GM23338 (cell line): ENCODE measurements around the gene GNG7. TPM values are rescaled to one million over a fixed set of nuclear protein-coding genes. Genes with fewer than 3 reads are reported as not detected.

Experiments
- ATAC-seq: fragments of 200-7000 bp; cut with Tn5 transposase; 3 replicates; pipeline ENCODE4 v1.9.1; 2020
- DNase-seq: peaks from one replicate; pipeline ENCODE4 v3.0.0-alpha.2; 2015; ENCODE audit warnings: low spot score
- H2AFZ ChIP-seq: fragments of 200-600 bp; sonication (generic); 2 replicates; pipeline ENCODE4 v1.8.0; 2016; ENCODE audit warnings: antibody characterized with exemption, mild to moderate bottlenecking, moderate library complexity
- H3F3A ChIP-seq: fragments of 200-600 bp; sonication (generic); replicated peaks from 2 replicates; pipeline ENCODE4 v1.8.0; 2017; ENCODE audit warnings: antibody characterized with exemption, mixed run types, low read depth
- H3K27ac ChIP-seq: fragments of 200-600 bp; sonication (generic); 2 replicates; pipeline ENCODE4 v1.6.1; 2016; ENCODE audit warnings: low read depth
- H3K27me3 ChIP-seq: fragments of 200-600 bp; sonication (generic); 2 replicates; pipeline ENCODE4 v1.8.0; 2016; ENCODE audit warnings: mild to moderate bottlenecking, mixed run types, moderate library complexity; ENCODE audit not compliant: insufficient read depth
- H3K36me3 ChIP-seq: fragments of 200-600 bp; sonication (generic); 2 replicates; pipeline ENCODE4 v1.8.0; 2016; ENCODE audit warnings: mild to moderate bottlenecking; ENCODE audit not compliant: insufficient read depth
- H3K4me1 ChIP-seq: fragments of 200-600 bp; sonication (generic); 2 replicates; pipeline ENCODE4 v1.8.0; 2016; ENCODE audit warnings: mild to moderate bottlenecking, moderate library complexity; ENCODE audit not compliant: insufficient read depth
- H3K4me2 ChIP-seq: fragments of 200-600 bp; sonication (generic); 2 replicates; pipeline ENCODE4 v1.7.1; 2017; ENCODE audit warnings: mixed run types
- H3K4me3 ChIP-seq: fragments of 200-600 bp; sonication (generic); 2 replicates; pipeline ENCODE4 v1.6.1; 2016; ENCODE audit warnings: mixed run types
- H3K79me2 ChIP-seq: fragments of 200-600 bp; sonication (generic); replicated peaks from 2 replicates; pipeline ENCODE4 v1.8.0; 2017; ENCODE audit warnings: mild to moderate bottlenecking; ENCODE audit not compliant: insufficient read depth
- H3K9me2 ChIP-seq: fragments of 200-600 bp; sonication (generic); 2 replicates; pipeline ENCODE4 v1.8.0; 2017; ENCODE audit not compliant: insufficient read depth
- H4K20me1 ChIP-seq: fragments of 200-600 bp; sonication (generic); replicated peaks from 2 replicates; pipeline ENCODE4 v1.8.0; 2017; ENCODE audit warnings: mild to moderate bottlenecking; ENCODE audit not compliant: insufficient read depth
- H3K27ac Mint-ChIP-seq: 2 replicates; pipeline ENCODE4 v1.8.0; 2020; ENCODE audit warnings: inconsistent platforms, mild to moderate bottlenecking, moderate library complexity, mixed read lengths
- H3K27me3 Mint-ChIP-seq: 3 replicates; pipeline ENCODE4 v1.8.0; 2022; ENCODE audit warnings: low read depth, mild to moderate bottlenecking, moderate library complexity, mixed read lengths, inconsistent platforms; ENCODE audit not compliant: insufficient read depth, poor library complexity
- H3K36me3 Mint-ChIP-seq: 3 replicates; pipeline ENCODE4 v1.8.0; 2021; ENCODE audit warnings: low read depth, mild to moderate bottlenecking, inconsistent platforms, moderate library complexity, mixed read lengths
- H3K4me1 Mint-ChIP-seq: 3 replicates; pipeline ENCODE4 v1.8.0; 2020; ENCODE audit warnings: mild to moderate bottlenecking, inconsistent platforms, mixed read lengths
- H3K4me3 Mint-ChIP-seq: 3 replicates; pipeline ENCODE4 v1.8.0; 2021; ENCODE audit warnings: moderate library complexity, mild to moderate bottlenecking, inconsistent platforms, mixed read lengths
- H3K9me3 Mint-ChIP-seq: 3 replicates; pipeline ENCODE4 v1.8.0; 2020; ENCODE audit warnings: moderate library complexity, mild to moderate bottlenecking, inconsistent platforms, mixed read lengths
- CREB1 ChIP-seq: fragments of 250-450 bp; sonication (Bioruptor Pico); IDR thresholded peaks from 2 replicates; pipeline ENCODE4 v1.5.0; 2020; ENCODE audit warnings: low read depth, mild to moderate bottlenecking, moderate library complexity
- EZH2phosphoT487 ChIP-seq: fragments of 200-600 bp; sonication (generic); IDR thresholded peaks from one replicate; pipeline ENCODE4 v1.8.1; 2018; ENCODE audit warnings: antibody characterized with exemption; ENCODE audit not compliant: unreplicated experiment
- JUNB ChIP-seq: IDR thresholded peaks from one replicate; pipeline ENCODE4 v1.6.1; 2016; ENCODE audit warnings: antibody characterized with exemption; ENCODE audit not compliant: unreplicated experiment
- POLR2AphosphoS5 ChIP-seq: IDR thresholded peaks from 2 replicates; pipeline ENCODE4 v1.6.1; 2016; ENCODE audit warnings: antibody characterized with exemption, low read depth
- ZNF114 ChIP-seq: fragments of 250-450 bp; sonication (Bioruptor Pico); IDR thresholded peaks from 2 replicates; pipeline ENCODE4 v1.5.0; 2020; ENCODE audit warnings: mild to moderate bottlenecking, moderate library complexity
- ZNF331 ChIP-seq: fragments of 250-450 bp; sonication (Bioruptor Pico); IDR thresholded peaks from 2 replicates; pipeline ENCODE4 v1.5.0; 2020; ENCODE audit warnings: low read depth, mild to moderate bottlenecking, moderate library complexity
- polyA plus RNA-seq: library from polyadenylated mRNA; unstranded; fragments of >200 nt; fragmentation: Nextera tagmentation; extraction: Ambion mirVana; gene quantifications from 2 replicates; pipeline ENCODE4 v1.2.1, GENCODE V29; 2016
- total RNA-seq: library from RNA; depleted of rRNA; stranded (reverse); fragments of >200 nt; shearing (Covaris generic); gene quantifications from 2 replicates; pipeline ENCODE4 v1.2.3, GENCODE V29; 2014
- TF ChIP-seq, protein P1 (sequence below): fragments of 250-450 bp; sonication (Bioruptor Pico); IDR thresholded peaks from 2 replicates; pipeline ENCODE4 v1.5.0; 2020; ENCODE audit warnings: mild to moderate bottlenecking, moderate library complexity

GNG7 gene
- total and polyA plus RNA-seq, 2 experiments from 2014 or later, result 5.1 to 5.4 TPM

DNA sequence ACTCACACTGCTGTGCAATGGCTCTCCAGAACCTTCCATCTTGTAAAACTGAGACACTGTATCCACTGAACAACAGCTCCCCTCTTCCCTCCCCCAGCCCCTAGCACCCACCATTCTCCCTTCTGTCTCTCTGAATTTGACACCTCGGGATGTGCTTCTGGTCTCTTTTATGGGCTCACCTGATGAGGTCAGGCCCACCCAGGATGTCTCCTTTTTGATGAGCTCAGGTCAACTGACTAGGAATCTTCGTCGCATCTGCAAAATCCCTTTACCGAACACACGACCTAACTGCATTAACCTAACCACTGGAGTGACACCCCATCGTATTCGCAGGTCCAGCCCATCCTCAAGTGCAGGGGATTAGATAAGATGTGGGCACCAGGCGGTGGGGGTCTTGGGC is 73.9 kb downstream of the GNG7 start:
- no peaks in the 10 kb centered on the region for H3K4me1 Mint-ChIP-seq

More for the DNA sequence above, 73.9 kb downstream of the GNG7 start:
- H3K9me2 ChIP-seq, result no peaks in the 10 kb centered on the region
- no peaks in the 10 kb centered on the region for H3F3A ChIP-seq
- TF ChIP-seq POLR2AphosphoS5 (no peak), ZNF331 (no peak), EZH2phosphoT487 (no peak), ZNF114 (no peak), CREB1 (no peak), JUNB (no peak)
- TF ChIP-seq, protein P1, sequence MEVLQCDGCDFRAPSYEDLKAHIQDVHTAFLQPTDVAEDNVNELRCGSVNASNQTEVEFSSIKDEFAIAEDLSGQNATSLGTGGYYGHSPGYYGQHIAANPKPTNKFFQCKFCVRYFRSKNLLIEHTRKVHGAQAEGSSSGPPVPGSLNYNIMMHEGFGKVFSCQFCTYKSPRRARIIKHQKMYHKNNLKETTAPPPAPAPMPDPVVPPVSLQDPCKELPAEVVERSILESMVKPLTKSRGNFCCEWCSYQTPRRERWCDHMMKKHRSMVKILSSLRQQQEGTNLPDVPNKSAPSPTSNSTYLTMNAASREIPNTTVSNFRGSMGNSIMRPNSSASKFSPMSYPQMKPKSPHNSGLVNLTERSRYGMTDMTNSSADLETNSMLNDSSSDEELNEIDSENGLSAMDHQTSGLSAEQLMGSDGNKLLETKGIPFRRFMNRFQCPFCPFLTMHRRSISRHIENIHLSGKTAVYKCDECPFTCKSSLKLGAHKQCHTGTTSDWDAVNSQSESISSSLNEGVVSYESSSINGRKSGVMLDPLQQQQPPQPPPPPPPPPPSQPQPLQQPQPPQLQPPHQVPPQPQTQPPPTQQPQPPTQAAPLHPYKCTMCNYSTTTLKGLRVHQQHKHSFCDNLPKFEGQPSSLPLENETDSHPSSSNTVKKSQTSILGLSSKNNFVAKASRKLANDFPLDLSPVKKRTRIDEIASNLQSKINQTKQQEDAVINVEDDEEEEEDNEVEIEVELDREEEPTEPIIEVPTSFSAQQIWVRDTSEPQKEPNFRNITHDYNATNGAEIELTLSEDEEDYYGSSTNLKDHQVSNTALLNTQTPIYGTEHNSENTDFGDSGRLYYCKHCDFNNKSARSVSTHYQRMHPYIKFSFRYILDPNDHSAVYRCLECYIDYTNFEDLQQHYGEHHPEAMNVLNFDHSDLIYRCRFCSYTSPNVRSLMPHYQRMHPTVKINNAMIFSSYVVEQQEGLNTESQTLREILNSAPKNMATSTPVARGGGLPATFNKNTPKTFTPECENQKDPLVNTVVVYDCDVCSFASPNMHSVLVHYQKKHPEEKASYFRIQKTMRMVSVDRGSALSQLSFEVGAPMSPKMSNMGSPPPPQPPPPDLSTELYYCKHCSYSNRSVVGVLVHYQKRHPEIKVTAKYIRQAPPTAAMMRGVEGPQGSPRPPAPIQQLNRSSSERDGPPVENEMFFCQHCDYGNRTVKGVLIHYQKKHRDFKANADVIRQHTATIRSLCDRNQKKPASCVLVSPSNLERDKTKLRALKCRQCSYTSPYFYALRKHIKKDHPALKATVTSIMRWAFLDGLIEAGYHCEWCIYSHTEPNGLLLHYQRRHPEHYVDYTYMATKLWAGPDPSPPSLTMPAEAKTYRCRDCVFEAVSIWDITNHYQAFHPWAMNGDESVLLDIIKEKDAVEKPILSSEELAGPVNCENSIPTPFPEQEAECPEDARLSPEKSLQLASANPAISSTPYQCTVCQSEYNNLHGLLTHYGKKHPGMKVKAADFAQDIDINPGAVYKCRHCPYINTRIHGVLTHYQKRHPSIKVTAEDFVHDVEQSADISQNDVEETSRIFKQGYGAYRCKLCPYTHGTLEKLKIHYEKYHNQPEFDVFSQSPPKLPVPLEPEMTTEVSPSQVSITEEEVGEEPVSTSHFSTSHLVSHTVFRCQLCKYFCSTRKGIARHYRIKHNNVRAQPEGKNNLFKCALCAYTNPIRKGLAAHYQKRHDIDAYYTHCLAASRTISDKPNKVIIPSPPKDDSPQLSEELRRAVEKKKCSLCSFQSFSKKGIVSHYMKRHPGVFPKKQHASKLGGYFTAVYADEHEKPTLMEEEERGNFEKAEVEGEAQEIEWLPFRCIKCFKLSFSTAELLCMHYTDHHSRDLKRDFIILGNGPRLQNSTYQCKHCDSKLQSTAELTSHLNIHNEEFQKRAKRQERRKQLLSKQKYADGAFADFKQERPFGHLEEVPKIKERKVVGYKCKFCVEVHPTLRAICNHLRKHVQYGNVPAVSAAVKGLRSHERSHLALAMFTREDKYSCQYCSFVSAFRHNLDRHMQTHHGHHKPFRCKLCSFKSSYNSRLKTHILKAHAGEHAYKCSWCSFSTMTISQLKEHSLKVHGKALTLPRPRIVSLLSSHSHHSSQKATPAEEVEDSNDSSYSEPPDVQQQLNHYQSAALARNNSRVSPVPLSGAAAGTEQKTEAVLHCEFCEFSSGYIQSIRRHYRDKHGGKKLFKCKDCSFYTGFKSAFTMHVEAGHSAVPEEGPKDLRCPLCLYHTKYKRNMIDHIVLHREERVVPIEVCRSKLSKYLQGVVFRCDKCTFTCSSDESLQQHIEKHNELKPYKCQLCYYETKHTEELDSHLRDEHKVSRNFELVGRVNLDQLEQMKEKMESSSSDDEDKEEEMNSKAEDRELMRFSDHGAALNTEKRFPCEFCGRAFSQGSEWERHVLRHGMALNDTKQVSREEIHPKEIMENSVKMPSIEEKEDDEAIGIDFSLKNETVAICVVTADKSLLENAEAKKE, result no peak
- H2AFZ ChIP-seq, result no peak overlapping the region
- no peak overlapping the region for H3K27ac Mint-ChIP-seq
- no peak overlapping the region for H3K4me3 Mint-ChIP-seq
- no peaks in the 10 kb centered on the region for H3K79me2 ChIP-seq
- H3K9me3 Mint-ChIP-seq, result peaks cover 24% of the 10 kb centered on the region
- no peak overlapping the region for H3K27ac ChIP-seq
- DNase-seq (no peak), ATAC-seq (no peak)
- H3K27me3 ChIP-seq, result no peaks in the 10 kb centered on the region
- peaks cover 18% of the 10 kb centered on the region; the same call in 2 of the 3 replicates for H3K36me3 Mint-ChIP-seq
- H3K27me3 Mint-ChIP-seq, result peaks cover 7% of the 10 kb centered on the region
- H3K36me3 ChIP-seq, result no peaks in the 10 kb centered on the region
- no peaks in the 10 kb centered on the region for H4K20me1 ChIP-seq
- H3K4me2 ChIP-seq, result no peak overlapping the region
- H3K4me3 ChIP-seq, result no peak overlapping the region
- H3K4me1 ChIP-seq, result no peaks in the 10 kb centered on the region
